Loucy (cell line): ENCODE measurements around the gene RNF13.

ENCODE experiments used
- H2AFZ ChIP-seq: fragments of 200-600 bp; sonication (generic); 2 replicates; pipeline ENCODE4 v1.6.0; 2016; ENCODE audit warnings: antibody characterized with exemption, mild to moderate bottlenecking, low read length, moderate library complexity
- H3F3A ChIP-seq: fragments of 200-600 bp; 2 replicates; pipeline ENCODE4 v1.6.0; 2016; ENCODE audit warnings: antibody characterized with exemption, low read depth, mild to moderate bottlenecking
- H3K27me3 ChIP-seq: fragments of 200-600 bp; sonication (generic); 2 replicates; pipeline ENCODE4 v1.6.1; 2014; ENCODE audit warnings: low read length, mild to moderate bottlenecking; ENCODE audit not compliant: insufficient read depth, poor library complexity, severe bottlenecking
- H3K36me3 ChIP-seq: fragments of 200-600 bp; sonication (generic); 2 replicates; pipeline ENCODE4 v1.6.1; 2016; ENCODE audit warnings: low read length; ENCODE audit not compliant: insufficient read depth
- H3K4me1 ChIP-seq: fragments of 200-600 bp; sonication (generic); 2 replicates; pipeline ENCODE4 v1.5.1; 2014; ENCODE audit warnings: low read length, mild to moderate bottlenecking; ENCODE audit not compliant: insufficient read depth, poor library complexity, severe bottlenecking
- H3K4me2 ChIP-seq: fragments of 200-600 bp; sonication (generic); 2 replicates; pipeline ENCODE4 v1.6.0; 2014; ENCODE audit warnings: antibody characterized with exemption, low read length, low read depth, mild to moderate bottlenecking; ENCODE audit not compliant: poor library complexity, severe bottlenecking
- H3K4me3 ChIP-seq: fragments of 200-600 bp; sonication (generic); 2 replicates; pipeline ENCODE4 v1.5.1; 2014; ENCODE audit warnings: low read length, mild to moderate bottlenecking, mixed read lengths; ENCODE audit not compliant: poor library complexity, severe bottlenecking
- H3K79me2 ChIP-seq: fragments of 200-600 bp; sonication (generic); 2 replicates; pipeline ENCODE4 v1.6.1; 2014; ENCODE audit warnings: low read length; ENCODE audit not compliant: insufficient read depth
- H3K9ac ChIP-seq: fragments of 200-600 bp; sonication (generic); 2 replicates; pipeline ENCODE4 v1.6.0; 2014; ENCODE audit warnings: mild to moderate bottlenecking, low read depth, low read length, moderate library complexity; ENCODE audit not compliant: poor library complexity, severe bottlenecking
- H3K9me2 ChIP-seq: fragments of 200-600 bp; sonication (generic); replicated peaks from 2 replicates; pipeline ENCODE4 v1.6.1; 2016; ENCODE audit warnings: low read depth, low read length, mixed read lengths
- H3K9me3 ChIP-seq: fragments of 200-600 bp; sonication (generic); 2 replicates; pipeline ENCODE4 v1.6.1; 2014; ENCODE audit warnings: mild to moderate bottlenecking, antibody characterized with exemption, low read length, low read depth; ENCODE audit not compliant: insufficient read depth
- H4K20me1 ChIP-seq: fragments of 200-600 bp; sonication (generic); 2 replicates; pipeline ENCODE4 v1.6.0; 2014; ENCODE audit warnings: antibody characterized with exemption, low read length, mild to moderate bottlenecking; ENCODE audit not compliant: insufficient read depth, poor library complexity, severe bottlenecking
- EZH2phosphoT487 ChIP-seq: fragments of 200-600 bp; IDR thresholded peaks from 2 replicates; pipeline ENCODE4 v1.6.1; 2018; ENCODE audit warnings: antibody characterized with exemption, mild to moderate bottlenecking, moderate library complexity, borderline replicate concordance
- TF ChIP-seq, protein P1 (sequence below): fragments of 200-600 bp; sonication (generic); conservative IDR thresholded peaks from 2 replicates; pipeline ENCODE4 v1.5.1; 2014; ENCODE audit warnings: mild to moderate bottlenecking, antibody characterized with exemption, low read length

The RNF13 gene

DNA sequence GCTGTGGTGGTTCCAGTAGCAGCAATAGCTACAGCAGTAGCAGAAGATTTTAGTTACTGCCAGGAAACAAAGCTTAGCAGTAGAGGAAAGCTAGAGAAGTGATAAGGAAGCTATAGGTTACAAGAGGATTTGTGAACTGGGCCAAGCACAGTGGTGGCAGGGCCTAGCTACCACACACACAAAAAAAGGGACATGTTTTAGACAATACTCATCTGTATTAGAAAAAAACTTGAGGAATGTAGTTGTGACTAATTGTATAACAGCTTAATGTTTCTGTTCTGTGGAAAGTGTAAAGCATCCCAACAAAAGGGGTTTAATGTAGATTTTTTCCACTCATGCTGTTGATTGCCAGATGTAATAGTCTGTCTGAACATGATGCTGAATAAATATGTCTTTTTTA, 187.6 kb downstream of the RNF13 start:
- no peaks in the 10 kb centered on the region for H3K27me3 ChIP-seq
- H2AFZ ChIP-seq = no peak overlapping the region
- no peaks in the 10 kb centered on the region for H3K79me2 ChIP-seq
- no peaks in the 10 kb centered on the region for H3F3A ChIP-seq
- H3K4me3 ChIP-seq = no peak overlapping the region
- H3K9ac ChIP-seq = no peak overlapping the region
- TF ChIP-seq, protein P1, sequence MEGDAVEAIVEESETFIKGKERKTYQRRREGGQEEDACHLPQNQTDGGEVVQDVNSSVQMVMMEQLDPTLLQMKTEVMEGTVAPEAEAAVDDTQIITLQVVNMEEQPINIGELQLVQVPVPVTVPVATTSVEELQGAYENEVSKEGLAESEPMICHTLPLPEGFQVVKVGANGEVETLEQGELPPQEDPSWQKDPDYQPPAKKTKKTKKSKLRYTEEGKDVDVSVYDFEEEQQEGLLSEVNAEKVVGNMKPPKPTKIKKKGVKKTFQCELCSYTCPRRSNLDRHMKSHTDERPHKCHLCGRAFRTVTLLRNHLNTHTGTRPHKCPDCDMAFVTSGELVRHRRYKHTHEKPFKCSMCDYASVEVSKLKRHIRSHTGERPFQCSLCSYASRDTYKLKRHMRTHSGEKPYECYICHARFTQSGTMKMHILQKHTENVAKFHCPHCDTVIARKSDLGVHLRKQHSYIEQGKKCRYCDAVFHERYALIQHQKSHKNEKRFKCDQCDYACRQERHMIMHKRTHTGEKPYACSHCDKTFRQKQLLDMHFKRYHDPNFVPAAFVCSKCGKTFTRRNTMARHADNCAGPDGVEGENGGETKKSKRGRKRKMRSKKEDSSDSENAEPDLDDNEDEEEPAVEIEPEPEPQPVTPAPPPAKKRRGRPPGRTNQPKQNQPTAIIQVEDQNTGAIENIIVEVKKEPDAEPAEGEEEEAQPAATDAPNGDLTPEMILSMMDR = no peak
- no peak for TF ChIP-seq EZH2phosphoT487
- H3K4me1 ChIP-seq = no peaks in the 10 kb centered on the region
- H3K4me2 ChIP-seq = no peak overlapping the region
- H3K9me3 ChIP-seq = no peaks in the 10 kb centered on the region
- H4K20me1 ChIP-seq = no peaks in the 10 kb centered on the region
- H3K9me2 ChIP-seq = no peaks in the 10 kb centered on the region
- no peaks in the 10 kb centered on the region for H3K36me3 ChIP-seq

DNA sequence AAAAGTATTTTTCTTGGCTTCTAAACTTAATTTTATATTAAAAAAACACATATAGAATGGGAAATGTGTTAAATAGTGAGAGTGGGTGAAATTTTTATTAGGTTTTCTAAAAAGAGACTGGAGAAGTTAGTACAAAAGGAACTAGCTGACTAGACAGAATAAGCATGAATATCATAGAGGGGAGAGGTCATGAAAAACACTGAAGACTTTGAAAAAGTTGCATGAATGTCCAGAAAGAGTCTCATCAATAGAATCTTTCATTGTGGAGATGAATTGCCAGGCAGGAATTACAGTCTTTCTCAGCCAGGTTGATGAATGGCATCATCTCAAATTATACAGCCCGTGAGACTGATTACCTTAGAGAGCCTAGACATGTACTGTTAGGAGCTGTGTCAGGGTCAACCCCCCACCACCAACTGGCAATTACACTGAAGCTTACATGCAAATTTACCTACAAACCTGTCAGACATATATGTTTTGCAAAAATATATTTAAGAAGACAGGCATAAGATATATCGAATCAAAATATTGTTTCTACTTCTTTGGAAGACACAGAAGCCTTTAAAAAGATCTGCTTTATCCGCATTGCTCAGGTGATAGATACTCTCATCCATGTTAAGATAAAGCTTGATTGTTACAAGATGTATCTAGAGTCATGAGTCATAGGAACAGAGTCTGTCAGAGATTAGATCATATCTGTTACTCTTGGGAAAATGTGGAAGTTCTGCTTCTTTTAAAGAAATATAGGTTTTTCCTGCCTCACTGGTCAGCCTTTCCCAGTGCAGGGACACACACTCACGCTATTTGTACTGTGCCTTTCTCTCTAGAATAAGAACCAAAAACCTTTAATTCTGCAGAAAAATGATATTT, 192.5 kb downstream of the RNF13 start:
- TF ChIP-seq, protein P1 = no peak
- no peak for TF ChIP-seq EZH2phosphoT487
- H3K27me3 ChIP-seq = no peaks in the 10 kb centered on the region
- H3K79me2 ChIP-seq = no peaks in the 10 kb centered on the region
- no peaks in the 10 kb centered on the region for H3K9me3 ChIP-seq
- no peak overlapping the region for H3K4me3 ChIP-seq
- H3K9me2 ChIP-seq = no peaks in the 10 kb centered on the region
- H3K4me1 ChIP-seq = no peaks in the 10 kb centered on the region
- no peaks in the 10 kb centered on the region for H3K36me3 ChIP-seq
- H4K20me1 ChIP-seq = no peaks in the 10 kb centered on the region
- no peak overlapping the region for H3K9ac ChIP-seq
- H2AFZ ChIP-seq = no peak overlapping the region
- no peaks in the 10 kb centered on the region for H3F3A ChIP-seq
- H3K4me2 ChIP-seq = no peak overlapping the region

DNA sequence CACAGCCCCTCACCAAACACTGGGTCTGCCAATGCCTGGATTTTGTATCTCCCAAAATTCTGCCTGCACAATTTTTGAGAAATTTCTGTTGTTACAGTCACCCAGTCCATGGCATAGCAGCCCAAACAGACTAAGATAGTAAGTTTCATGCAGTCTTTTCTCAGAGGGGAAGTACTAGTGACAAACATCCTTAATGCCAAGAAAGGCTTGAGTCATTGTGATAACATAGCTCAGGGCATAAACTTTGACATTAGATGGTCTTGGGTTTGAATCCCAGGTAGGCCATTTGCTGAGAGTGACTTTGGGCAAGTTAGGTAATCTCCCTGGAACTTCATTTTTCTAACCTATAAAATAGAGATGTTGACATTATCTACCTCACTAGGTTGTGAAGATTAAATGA, 193.8 kb downstream of the RNF13 start:
- Histone ChIP-seq H3K27me3 (no peaks in the 10 kb centered on the region), H3K4me2 (no peak overlapping the region), H3K4me1 (no peaks in the 10 kb centered on the region), H3K4me3 (no peak overlapping the region), H4K20me1 (no peaks in the 10 kb centered on the region), H2AFZ (no peak overlapping the region), H3K36me3 (no peaks in the 10 kb centered on the region), H3K79me2 (no peaks in the 10 kb centered on the region), H3F3A (no peaks in the 10 kb centered on the region), H3K9ac (no peak overlapping the region), H3K9me3 (no peaks in the 10 kb centered on the region), H3K9me2 (no peaks in the 10 kb centered on the region)
- no peak for TF ChIP-seq EZH2phosphoT487
- TF ChIP-seq, protein P1 = no peak
